IPS DF 4.7 (cell line): Measurements from ENCODE around the gene EFCAB3.
"Not testable (repeated sequence)": the region's sequence is repeated elsewhere in the genome, so short reads cannot be mapped to it uniquely, and the experiment has no call there.

ENCODE experiments used
- DNase-seq: peaks from one replicate; pipeline ENCODE4 v3.0.0-alpha.2; 2013; ENCODE audit warnings: low spot score; ENCODE audit errors: extremely low read depth

Gene EFCAB3

GRCh38 chr17:62380253-62380652, at the start of gene EFCAB3:
Gene EFCAB3, plus strand, starts transcription at chr17:62380553. Its CDS starts 2,427 bp downstream, at chr17:62382980.
- DNase-seq = no peak

- no peak for DNase-seq
These were observed 43.8 kb upstream of the EFCAB3 start for GRCh38 chr17:62336527-62336926.

- no peak for DNase-seq
These were observed 36.5 kb upstream of the EFCAB3 start for GRCh38 chr17:62343764-62344270.

- DNase-seq = no peak
These were observed 29.2 kb upstream of the EFCAB3 start for GRCh38 chr17:62351176-62351575.

- DNase-seq = no peak
These were observed 14.2 kb upstream of the EFCAB3 start for GRCh38 chr17:62366191-62366590.

GRCh38 chr17:62381561-62381960, 1.2 kb downstream of the EFCAB3 start:
- DNase-seq = no peak

- no peak for DNase-seq
These were observed 8.5 kb downstream of the EFCAB3 start for GRCh38 chr17:62388856-62389255.

GRCh38 chr17:62392908-62393307, 12.6 kb downstream of the EFCAB3 start:
- DNase-seq = no peak

GRCh38 chr17:62398891-62399290, 18.5 kb downstream of the EFCAB3 start:
- no peak for DNase-seq

- no peak for DNase-seq
These were observed 25.1 kb downstream of the EFCAB3 start for GRCh38 chr17:62405451-62405850.

GRCh38 chr17:62413090-62413489, 32.7 kb downstream of the EFCAB3 start:
- not testable (repeated sequence) for DNase-seq

- peak; percentile 75 for DNase-seq
These were observed 43.5 kb downstream of the EFCAB3 start, which contains the start of gene METTL2A for GRCh38 chr17:62423647-62424461. Gene METTL2A, plus strand, starts transcription at chr17:62423897. Its CDS starts 6 bp downstream, at chr17:62423903.

GRCh38 chr17:62426214-62426613, 45.9 kb downstream of the EFCAB3 start:
- DNase-seq = not testable (repeated sequence)

GRCh38 chr17:62435251-62435650, 54.9 kb downstream of the EFCAB3 start:
- not testable (repeated sequence) for DNase-seq

- DNase-seq = not testable (repeated sequence)
These were observed 60.8 kb downstream of the EFCAB3 start for GRCh38 chr17:62441181-62441580.

GRCh38 chr17:62444063-62444462, 63.7 kb downstream of the EFCAB3 start:
- no peak for DNase-seq

GRCh38 chr17:62445791-62446190, 65.4 kb downstream of the EFCAB3 start:
- not testable (repeated sequence) for DNase-seq

- not testable (repeated sequence) for DNase-seq
These were observed 71.8 kb downstream of the EFCAB3 start for GRCh38 chr17:62452195-62452594.

GRCh38 chr17:62453041-62453440, 72.7 kb downstream of the EFCAB3 start:
- DNase-seq = not testable (repeated sequence)

GRCh38 chr17:62453656-62454055, 73.3 kb downstream of the EFCAB3 start:
- DNase-seq = not testable (repeated sequence)

GRCh38 chr17:62454111-62454510, 73.8 kb downstream of the EFCAB3 start:
- not testable (repeated sequence) for DNase-seq

- no peak for DNase-seq
These were observed 75.7 kb downstream of the EFCAB3 start for GRCh38 chr17:62456016-62456415.

GRCh38 chr17:62458483-62458882, 78.1 kb downstream of the EFCAB3 start:
- not testable (repeated sequence) for DNase-seq
